Osteocyte (in vitro differentiated cells): ENCODE measurements around the gene PRSS1. TPM values are rescaled to one million over a fixed set of nuclear protein-coding genes. Genes with fewer than 3 reads are reported as not detected.
"Not testable (repeated sequence)": the region's sequence is repeated elsewhere in the genome, so short reads cannot be mapped to it uniquely, and the experiment has no call there.

Experiments used
- DNase-seq: peaks from one replicate; pipeline ENCODE4 v3.0.0; 2021; ENCODE audit warnings: mixed read lengths; ENCODE audit not compliant: unreplicated experiment; ENCODE audit errors: extremely low spot score
- H3K27ac Mint-ChIP-seq: one replicate; pipeline ENCODE4 v1.8.0; 2021; ENCODE audit warnings: mild to moderate bottlenecking, mixed read lengths; ENCODE audit not compliant: unreplicated experiment
- H3K27me3 Mint-ChIP-seq: one replicate; pipeline ENCODE4 v1.8.0; 2021; ENCODE audit warnings: mixed read lengths; ENCODE audit not compliant: unreplicated experiment
- H3K36me3 Mint-ChIP-seq: one replicate; pipeline ENCODE4 v1.8.0; 2021; ENCODE audit warnings: mixed read lengths; ENCODE audit not compliant: unreplicated experiment
- H3K4me1 Mint-ChIP-seq: one replicate; pipeline ENCODE4 v1.8.0; 2021; ENCODE audit warnings: mixed read lengths; ENCODE audit not compliant: unreplicated experiment
- H3K4me3 Mint-ChIP-seq: one replicate; pipeline ENCODE4 v1.8.0; 2021; ENCODE audit warnings: mild to moderate bottlenecking, moderate library complexity, mixed read lengths; ENCODE audit not compliant: unreplicated experiment
- H3K9me3 Mint-ChIP-seq: one replicate; pipeline ENCODE4 v1.8.0; 2021; ENCODE audit warnings: mixed read lengths; ENCODE audit not compliant: unreplicated experiment
- total RNA-seq: library from RNA; stranded (reverse); gene quantifications from 2 replicates; pipeline ENCODE4 v1.2.1, GENCODE V29; 2021
- TF ChIP-seq, protein P1 (sequence below): fragments of 200-600 bp; sonication (generic); IDR thresholded peaks from 2 replicates; pipeline ENCODE4 v1.5.0; 2021; ENCODE audit warnings: antibody characterized with exemption, mild to moderate bottlenecking, moderate library complexity

Gene PRSS1
- total RNA-seq, 1 donor from 2014 or later: not detected

DNA sequence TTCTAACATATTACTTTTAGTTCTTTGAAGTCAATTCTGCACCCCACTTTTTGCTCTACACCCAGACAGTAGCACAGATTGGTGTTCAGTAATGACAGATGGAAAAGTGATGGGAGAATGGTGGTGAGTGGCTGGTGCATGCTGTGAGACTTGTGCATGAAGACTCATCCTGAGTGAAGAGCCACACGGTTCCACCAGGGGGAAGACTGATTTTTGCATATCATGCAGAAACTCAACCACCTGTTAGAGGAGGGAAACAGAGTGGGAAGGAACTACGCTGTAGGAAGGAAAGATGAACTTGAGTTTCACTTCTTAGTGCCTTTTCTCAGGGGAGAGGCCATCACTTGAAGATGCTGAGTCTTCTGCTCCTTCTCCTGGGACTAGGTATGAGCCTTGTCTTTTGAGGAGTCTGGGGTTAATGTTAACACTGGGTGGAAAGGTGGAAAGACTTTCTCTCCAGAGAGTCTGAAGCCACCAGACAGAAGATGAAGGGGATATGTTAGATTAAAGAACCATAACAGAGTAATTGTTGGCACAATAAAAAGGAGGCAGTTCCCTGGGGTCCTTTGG lies 9.3 kb upstream of the PRSS1 start:
- DNase-seq: no peak
- H3K27me3 Mint-ChIP-seq: peaks cover 14% of the 10 kb centered on the region
- no peaks in the 10 kb centered on the region for H3K36me3 Mint-ChIP-seq
- H3K27ac Mint-ChIP-seq: no peak overlapping the region
- TF ChIP-seq, protein P1, sequence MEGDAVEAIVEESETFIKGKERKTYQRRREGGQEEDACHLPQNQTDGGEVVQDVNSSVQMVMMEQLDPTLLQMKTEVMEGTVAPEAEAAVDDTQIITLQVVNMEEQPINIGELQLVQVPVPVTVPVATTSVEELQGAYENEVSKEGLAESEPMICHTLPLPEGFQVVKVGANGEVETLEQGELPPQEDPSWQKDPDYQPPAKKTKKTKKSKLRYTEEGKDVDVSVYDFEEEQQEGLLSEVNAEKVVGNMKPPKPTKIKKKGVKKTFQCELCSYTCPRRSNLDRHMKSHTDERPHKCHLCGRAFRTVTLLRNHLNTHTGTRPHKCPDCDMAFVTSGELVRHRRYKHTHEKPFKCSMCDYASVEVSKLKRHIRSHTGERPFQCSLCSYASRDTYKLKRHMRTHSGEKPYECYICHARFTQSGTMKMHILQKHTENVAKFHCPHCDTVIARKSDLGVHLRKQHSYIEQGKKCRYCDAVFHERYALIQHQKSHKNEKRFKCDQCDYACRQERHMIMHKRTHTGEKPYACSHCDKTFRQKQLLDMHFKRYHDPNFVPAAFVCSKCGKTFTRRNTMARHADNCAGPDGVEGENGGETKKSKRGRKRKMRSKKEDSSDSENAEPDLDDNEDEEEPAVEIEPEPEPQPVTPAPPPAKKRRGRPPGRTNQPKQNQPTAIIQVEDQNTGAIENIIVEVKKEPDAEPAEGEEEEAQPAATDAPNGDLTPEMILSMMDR: no peak
- no peaks in the 10 kb centered on the region for H3K9me3 Mint-ChIP-seq
- no peaks in the 10 kb centered on the region for H3K4me1 Mint-ChIP-seq
- H3K4me3 Mint-ChIP-seq: no peak overlapping the region

- no peak for DNase-seq
- Mint-ChIP-seq H3K9me3 (no peaks in the 10 kb centered on the region), H3K27me3 (peaks cover 17% of the 10 kb centered on the region), H3K36me3 (no peaks in the 10 kb centered on the region), H3K27ac (no peak overlapping the region), H3K4me3 (no peak overlapping the region), H3K4me1 (no peaks in the 10 kb centered on the region)
- TF ChIP-seq, protein P1: no peak
These were observed 8.5 kb upstream of the PRSS1 start for GRCh38 chr7:142740786-142741185.

GRCh38 chr7:142741932-142742331 lies 7.3 kb upstream of the PRSS1 start:
- H3K27me3 Mint-ChIP-seq: peaks cover 17% of the 10 kb centered on the region
- H3K4me1 Mint-ChIP-seq, H3K27ac Mint-ChIP-seq, DNase-seq, H3K9me3 Mint-ChIP-seq, H3K4me3 Mint-ChIP-seq, H3K36me3 Mint-ChIP-seq: not testable (repeated sequence)

DNA sequence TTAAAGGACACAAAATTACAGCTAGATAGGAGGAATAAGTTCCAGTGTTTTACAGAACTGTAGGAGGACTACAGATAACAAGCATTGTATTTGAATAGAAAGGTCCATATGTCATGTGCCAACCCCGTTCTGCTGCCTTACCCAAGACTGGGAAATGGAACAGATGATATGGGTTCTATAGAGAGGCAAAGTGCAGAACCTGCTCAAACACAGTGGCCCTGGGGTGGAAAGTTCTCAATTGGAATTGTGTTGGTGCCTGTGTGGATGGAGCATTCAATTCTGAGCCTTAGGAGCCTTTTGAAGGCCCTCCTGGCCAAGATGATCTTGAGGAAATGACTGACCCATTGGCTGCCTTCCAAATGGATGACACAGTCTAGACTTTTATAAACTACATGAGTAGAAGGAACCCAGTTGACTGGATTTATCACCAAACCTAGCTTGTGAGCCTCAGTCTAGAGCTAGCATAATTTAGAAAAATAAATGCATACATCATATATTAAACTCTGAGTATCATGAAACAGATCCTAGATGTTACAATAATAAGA lies 4.1 kb upstream of the PRSS1 start:
- Mint-ChIP-seq H3K4me1 (no peaks in the 10 kb centered on the region), H3K36me3 (no peaks in the 10 kb centered on the region), H3K9me3 (no peaks in the 10 kb centered on the region), H3K27me3 (peaks cover 12% of the 10 kb centered on the region), H3K27ac (no peak overlapping the region), H3K4me3 (no peak overlapping the region)
- TF ChIP-seq, protein P1: no peak
- DNase-seq: no peak

DNA sequence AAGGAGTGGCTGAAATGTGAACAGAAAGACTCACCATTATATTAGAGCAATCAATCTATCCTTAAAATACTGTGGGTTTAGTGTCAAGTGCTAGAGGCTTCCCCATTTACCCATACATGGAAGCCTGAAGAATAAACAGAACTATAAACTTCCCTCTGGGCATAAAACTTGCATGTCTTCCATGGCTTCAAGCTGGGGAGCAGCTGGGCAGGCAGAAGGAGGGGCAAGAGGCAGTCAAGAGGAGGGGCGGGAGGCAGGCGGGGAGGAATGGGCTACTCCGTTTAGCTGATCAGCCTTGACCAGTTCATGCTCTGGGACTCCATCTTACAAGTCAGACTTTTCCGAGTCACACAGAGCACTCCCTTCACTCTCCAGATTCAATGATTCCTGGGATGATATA lies 3.5 kb upstream of the PRSS1 start:
- H3K4me3 Mint-ChIP-seq: no peak overlapping the region
- no peaks in the 10 kb centered on the region for H3K9me3 Mint-ChIP-seq
- peaks cover 13% of the 10 kb centered on the region for H3K27me3 Mint-ChIP-seq
- DNase-seq: no peak
- H3K4me1 Mint-ChIP-seq: no peaks in the 10 kb centered on the region
- no peaks in the 10 kb centered on the region for H3K36me3 Mint-ChIP-seq
- TF ChIP-seq, protein P1: no peak
- no peak overlapping the region for H3K27ac Mint-ChIP-seq
